Measurements from ENCODE around the gene SLC22A5.

DNA sequence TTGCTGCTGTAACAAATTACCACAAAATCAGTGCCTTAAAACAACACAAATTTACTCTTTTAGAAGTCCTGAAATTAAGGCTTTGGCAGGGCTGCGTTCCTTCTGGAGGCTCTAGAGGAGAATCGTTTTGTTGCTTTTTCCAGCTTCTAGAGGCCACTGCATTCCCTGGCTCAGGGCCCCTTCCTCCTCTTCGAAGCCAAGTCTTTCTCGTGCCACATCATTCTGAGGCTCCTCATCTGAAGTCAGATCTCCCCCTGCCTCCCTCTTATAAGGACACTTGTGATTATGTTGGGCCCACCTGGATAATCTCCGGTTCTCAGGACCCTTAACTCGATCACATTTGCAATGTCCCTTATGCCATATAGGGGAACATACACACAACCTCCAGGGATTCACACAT lies 48.0 kb downstream of the SLC22A5 start:
- TF ChIP-seq, protein P1, sequence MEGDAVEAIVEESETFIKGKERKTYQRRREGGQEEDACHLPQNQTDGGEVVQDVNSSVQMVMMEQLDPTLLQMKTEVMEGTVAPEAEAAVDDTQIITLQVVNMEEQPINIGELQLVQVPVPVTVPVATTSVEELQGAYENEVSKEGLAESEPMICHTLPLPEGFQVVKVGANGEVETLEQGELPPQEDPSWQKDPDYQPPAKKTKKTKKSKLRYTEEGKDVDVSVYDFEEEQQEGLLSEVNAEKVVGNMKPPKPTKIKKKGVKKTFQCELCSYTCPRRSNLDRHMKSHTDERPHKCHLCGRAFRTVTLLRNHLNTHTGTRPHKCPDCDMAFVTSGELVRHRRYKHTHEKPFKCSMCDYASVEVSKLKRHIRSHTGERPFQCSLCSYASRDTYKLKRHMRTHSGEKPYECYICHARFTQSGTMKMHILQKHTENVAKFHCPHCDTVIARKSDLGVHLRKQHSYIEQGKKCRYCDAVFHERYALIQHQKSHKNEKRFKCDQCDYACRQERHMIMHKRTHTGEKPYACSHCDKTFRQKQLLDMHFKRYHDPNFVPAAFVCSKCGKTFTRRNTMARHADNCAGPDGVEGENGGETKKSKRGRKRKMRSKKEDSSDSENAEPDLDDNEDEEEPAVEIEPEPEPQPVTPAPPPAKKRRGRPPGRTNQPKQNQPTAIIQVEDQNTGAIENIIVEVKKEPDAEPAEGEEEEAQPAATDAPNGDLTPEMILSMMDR (IDR thresholded peaks at IDR 0.05; ENCODE audit: low read depth, low read length, poor library complexity, severe bottlenecking), result no peak
- TF ChIP-seq EZH2phosphoT487 (IDR thresholded peaks at IDR 0.05; ENCODE audit: borderline replicate concordance, low read length), result no peak
